SW480 (cell line): ENCODE measurements around the gene MSMP.

Source experiments
- DNase-seq: peaks from one replicate; pipeline ENCODE4 v3.0.0-alpha.2; 2016; ENCODE audit warnings: low spot score

MSMP gene

DNA sequence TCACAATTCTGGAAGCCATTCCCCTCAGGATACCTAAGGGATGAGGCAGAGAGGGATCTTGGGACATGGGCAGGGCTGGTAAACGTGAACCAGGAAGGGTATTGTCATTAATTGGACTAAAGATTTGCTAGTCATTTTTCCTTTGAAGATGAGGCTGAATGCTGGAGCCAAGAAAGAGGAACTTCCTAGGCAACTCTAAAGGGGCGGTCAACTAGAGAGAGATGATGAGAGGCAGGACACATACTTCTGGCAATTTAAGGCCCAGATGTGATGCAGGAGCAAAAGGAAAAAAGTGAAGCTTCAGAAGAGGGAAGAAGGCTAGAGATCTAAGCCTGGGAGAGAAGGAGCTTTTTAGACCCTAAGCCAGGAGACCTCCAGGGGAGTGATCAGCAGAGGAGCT lies 10.6 kb downstream of the MSMP start:
- DNase-seq, result no peak

DNA sequence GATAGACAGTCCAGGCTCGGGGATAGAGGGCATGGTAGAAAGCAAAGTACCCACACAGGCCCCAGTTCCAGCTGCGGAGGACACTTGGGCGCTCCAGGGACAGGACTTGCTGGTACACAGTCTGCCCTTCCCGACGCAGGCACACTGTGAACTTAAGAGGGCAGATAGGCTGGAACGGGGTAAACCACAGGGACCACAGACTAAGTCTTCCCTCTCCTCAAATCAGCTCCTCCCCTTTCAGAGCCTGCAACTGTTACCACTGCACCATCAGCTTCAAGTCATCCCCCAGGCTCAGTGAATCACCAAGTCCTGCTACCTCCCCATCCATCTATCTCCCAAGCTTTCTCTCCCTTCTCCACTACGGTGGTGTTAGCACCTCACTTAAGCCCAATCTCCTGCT lies 12.3 kb downstream of the MSMP start:
- no peak for DNase-seq

DNA sequence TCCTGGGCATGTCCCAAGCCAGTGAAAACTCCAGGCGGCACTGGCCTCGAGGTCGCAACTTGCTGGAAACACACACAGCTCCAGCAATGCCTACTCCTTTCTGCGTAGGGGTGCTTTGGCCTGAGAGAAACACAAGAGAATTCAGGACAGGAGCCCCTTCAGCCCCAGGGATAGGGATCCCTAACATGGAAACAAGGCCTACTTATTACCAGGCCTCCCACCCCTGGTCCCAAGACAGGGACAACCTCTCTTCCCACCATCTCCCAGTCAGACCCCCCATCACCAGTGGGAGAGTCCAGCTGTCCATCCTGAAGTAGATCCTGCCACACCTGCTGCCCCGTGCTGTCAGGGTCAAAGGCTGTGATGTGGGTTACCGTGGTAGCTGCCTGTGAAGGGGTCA lies 13.8 kb downstream of the MSMP start:
- no peak for DNase-seq

DNA sequence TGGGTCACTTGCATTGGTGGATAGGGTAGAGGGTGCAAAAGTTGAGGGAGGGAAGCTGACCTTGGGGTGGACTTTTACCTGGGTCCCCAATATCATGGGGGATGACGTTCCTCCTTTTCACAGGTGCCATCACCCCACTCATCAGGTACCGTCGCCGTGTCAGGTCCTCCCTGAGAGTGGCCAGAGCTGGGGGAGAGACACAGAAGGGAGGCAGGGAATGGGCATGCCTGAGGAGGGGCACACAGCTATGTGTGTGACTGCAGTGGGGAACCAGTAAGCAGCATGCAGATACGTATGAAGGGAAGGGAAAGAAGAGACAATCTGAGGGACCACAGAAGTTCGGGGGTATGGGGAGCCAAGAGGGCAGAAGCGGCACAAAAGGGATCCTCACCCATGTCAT lies 15.2 kb downstream of the MSMP start:
- no peak for DNase-seq

DNA sequence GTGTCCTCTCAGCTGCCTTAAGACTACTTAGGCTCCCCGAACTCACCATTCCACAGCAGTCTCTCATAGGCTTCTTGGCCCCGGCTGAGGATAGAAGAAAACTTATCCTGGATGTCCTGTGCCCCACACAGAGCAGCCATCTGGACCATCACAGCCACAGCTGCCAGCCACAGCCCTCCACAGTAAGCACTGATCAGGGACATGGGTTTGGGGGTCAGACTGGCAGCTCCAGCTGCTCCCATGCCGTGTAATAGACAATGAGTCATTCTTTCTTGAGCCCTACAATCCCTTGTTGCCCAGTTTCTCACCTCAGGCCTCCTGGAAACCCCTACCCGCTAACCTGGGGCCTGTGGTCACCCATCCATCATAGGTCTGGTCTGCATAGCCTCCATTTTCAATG lies 15.9 kb downstream of the MSMP start:
- DNase-seq, result no peak

DNA sequence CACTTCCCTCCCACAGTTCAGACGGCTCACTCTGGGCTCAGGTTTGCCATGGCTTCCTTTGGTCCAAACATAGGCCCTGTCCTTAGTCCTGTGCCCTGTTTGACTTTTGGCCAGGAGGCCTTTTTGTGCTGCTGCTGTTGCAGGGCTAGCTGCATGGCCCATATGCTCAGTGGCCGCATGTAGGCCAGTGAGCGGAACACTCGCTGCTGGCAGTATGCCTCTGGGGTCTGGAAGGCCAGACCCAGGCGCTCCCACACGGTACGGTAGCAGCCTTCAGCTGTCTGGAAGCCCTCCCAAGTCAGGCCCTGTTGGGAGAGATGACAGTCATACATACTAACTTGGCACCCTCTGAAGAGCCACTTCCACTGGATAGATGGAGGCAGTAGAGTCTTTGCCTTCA lies 16.9 kb downstream of the MSMP start:
- no peak for DNase-seq

DNA sequence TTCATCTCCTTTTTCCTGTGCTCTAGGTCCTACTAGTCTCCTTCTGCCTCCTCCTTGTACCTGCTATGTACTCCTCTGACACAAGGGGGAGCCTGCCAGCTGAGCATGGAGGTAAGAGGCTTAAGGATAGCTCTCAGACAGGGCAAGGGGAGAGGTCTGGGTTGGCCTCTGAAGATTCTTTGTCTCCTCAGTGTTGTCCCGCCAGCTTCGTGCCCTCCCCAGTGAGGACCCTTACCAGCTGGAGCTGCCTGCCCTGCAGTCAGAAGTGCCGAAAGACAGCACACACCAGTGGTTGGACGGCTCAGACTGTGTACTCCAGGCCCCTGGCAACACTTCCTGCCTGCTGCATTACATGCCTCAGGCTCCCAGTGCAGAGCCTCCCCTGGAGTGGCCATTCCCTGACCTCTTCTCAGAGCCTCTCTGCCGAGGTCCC lies 17.9 kb downstream of the MSMP start:
- DNase-seq, result peak; percentile 61

DNA sequence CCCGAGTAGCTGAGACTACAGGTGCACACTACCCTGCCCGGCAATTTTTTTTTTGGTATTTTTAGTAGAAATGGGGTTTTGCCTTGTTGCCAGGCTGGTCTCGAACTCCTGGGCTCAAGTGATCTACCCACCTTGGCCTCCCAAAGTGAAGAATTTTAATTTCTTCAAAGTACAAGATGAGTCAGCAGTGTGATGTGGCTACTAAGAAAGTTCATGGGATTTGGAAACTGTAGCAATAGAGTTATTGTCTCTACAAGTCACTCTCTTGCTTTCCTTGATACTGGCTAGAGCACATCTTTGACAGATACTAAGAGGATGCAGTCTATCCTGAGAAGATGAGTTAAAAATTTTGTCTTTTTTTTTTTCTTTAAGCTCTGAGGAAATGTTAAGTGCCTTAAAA lies 20.0 kb downstream of the MSMP start:
- no peak for DNase-seq

DNA sequence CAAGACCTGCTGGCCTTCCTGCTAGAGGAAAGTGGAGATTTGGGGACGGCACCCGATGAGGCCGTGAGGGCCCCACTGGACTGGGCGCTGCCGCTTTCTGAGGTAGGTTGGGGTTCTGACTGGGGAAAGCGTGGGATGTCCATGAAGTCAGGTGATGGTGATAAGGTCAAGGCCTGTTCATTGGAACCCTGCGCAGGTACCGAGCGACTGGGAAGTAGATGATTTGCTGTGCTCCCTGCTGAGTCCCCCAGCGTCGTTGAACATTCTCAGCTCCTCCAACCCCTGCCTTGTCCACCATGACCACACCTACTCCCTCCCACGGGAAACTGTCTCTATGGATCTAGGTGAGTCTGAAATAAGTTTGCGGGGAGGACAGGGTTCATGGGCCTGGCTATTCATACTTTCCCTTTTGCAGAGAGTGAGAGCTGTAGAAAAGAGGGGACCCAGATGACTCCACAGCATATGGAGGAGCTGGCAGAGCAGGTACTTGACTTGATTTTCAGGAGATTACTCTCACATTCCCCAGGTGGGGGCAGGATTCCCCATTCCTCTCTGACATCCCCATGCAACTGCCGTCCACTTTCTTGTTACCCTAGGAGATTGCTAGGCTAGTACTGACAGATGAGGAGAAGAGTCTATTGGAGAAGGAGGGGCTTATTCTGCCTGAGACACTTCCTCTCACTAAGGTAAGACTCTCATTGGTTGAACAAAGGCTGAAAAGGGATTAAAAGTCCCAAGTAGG lies 21.1 kb downstream of the MSMP start:
- DNase-seq, result peak; percentile 84

DNA sequence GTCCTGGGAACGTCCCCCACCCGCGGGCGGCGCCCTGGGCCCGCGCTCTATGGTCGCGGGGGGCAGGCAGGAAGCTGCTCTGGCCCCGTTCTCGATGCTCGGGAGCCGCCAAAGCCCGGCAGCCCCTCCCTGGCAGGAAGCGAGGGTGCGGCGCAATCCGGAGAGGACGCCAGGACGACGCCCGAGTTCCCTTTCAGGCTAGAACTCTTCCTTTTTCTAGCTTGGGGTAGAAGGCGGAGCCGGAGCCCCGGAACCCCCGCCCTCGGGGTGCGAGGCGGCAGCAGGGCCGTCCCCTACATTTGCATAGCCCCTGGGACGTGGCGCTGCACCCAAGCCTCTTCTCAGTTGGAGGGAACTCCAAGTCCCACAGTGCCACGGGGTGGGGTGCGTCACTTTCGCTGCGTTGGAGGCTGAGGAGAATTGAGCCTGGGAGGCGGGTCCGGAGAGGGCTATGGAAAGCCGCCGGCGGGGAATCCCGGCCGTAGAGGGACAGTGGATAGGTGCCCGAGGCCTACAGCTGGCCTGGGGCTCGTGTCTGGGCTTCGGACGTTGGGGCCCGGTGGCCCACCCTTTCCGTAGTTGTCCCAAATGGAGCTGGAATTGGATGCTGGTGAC lies 21.8 kb downstream of the MSMP start, which contains the start of the genes CREB3 and TLN1:
CREB3 (plus strand) TSS at position 482 of the 615 bp plus-strand sequence; CDS start at position 589, 107 bp downstream.
TLN1 (minus strand) TSS at position 11 of the 615 bp plus-strand sequence. CDS start 6,501 bp downstream, outside the sequence.
- DNase-seq, result peak; percentile 98

DNA sequence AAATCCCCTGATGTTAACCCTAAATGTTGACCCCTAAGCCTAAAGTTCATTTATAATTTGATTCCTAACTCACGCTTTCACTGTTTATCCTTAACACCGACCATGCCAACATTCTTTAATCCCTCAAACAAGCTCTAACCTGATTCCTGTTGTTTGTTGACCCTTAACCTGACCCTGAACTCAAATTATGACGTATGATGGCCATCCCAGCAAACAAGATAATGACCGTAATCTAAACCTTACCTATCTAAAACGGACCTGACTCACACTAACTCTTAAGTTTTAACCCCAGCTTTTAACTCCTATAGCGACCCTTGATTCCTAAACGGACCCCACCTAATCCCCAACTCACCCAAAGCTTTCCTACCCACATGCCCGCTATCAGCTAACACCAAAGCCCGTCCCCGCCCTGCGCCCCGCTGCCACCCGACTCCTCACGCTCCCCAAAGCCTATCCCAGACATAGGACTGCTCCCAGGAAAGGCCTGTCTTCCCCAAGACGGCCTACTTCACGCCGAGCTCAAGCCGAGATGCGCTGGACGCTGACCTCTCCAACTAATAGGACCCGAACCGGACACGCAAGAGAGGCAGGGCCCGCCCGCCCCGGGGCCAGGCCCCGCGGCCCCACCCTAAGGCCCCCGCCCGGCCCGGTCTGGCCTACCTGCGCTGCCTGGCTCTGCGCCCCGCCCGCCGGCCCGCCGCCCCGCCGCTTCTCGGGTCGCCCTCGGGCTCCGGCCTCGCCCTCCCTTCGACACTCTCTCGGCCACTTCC lies 22.5 kb downstream of the MSMP start:
- no peak for DNase-seq

DNA sequence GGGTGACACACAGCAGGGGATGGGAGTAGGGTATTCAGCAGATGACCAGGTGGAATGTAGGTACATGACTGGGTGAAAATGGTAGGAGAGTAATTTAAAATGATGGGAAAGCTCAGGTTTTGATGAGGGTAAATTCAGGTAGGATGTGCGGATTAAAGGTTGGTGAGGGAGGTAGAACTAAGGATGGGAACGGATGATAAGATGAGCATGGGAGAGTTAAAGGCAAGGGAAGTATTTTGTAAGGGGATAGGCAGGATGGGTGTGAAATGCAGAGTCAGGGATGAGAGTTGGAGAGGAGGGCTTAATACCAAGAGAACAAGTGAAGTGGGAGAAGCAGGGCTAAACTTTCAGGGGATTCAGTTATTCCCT lies 23.6 kb downstream of the MSMP start:
- no peak for DNase-seq

DNA sequence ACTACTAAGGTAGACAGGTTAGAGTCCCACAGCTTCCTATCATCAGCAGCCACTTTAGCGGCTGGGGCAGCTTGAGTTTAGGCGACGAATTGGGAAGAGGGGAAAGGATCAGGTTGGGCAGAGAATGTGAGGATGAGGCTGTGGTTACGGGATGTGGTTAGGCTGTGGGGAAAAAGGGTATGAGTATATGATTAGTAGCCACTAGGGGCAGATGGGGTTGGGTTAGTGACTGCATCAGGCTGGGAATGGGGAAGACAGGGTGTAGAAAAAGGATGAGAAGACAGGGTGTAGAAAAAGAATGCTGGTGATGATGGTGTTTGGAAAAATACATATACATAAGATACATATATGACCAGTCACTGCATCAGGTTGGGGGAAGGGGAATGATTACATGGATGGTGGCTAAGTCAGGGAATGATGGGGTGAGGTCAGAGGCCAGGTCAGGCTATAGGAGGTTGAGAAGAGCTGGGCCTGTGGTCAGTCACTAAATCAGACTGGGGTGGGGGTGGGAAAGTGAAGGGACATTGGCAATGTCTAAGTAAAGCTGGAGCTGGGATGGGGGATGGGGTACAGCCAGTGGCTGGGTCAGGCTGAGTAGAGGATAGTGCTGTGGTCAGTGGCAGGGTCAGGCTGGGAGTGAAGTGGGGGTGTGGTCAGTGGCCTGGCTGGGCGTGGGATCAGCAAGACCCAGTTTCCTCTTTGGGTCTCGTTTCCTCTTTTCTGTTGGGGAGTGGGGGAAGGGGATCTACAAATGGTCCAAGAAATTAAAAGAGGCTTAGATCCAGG lies 24.2 kb downstream of the MSMP start:
- peak; percentile 82 for DNase-seq

DNA sequence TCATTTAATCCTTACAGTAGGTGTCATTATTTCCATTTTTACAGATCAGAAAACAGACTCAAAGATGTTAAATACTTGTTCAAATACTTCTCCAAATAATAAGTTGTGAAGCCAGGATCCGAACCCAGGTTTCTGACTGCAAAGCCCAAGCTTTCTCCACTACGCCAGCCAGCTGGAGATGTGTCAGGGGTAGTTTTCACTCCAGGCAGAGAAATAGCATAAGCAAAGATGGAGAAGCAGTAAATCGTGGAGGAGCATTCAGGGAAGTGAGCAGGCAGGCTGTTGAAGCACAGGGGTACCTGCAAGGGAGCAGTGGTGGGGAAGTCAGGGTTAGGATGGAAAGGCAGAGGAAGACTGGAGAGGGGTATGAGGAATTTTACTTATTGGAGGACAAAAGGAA lies 25.0 kb downstream of the MSMP start:
- DNase-seq, result no peak

DNA sequence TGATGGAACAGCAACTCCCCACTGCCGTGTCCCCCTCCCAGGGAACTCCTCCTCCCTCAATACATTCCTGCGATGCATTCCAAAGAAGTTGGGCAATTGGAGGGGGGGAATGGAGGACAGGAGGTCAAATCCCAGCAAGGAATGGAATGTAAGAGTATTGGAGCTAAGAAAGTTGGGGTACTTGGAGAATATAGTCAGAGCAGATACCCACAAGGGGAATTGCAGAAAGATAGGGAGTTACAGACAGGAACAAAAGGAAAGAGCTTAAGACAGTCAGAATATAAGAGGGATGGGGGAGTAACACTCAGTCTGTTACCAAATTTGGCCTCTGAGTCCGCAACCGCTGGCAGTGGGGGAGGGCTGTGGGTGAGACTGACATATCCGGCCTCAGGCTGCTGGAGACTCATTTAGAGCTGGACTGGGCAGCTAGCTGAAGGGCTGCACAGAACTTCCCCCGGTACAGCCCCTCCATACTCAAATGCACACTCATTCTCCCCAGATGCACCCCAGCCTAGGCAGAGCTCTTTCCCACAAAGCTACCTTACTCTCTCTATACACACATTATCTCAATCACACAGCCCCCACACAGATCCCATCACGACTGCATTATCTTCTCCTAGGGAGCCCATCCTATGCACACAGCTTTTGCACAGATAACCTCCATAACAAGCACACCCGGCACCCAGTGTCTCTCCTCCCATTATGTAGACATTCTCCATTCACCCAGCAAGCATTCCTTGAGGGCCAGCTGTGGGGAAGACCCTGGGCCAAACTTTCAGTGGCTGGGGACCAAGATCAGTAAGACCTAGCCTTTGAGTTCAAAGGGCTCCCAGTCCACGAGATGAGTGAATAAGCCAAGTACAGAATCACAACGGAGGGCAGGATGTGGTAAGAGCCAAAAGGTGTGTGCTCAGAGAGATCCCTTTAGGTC lies 25.8 kb downstream of the MSMP start:
- DNase-seq, result no peak

DNA sequence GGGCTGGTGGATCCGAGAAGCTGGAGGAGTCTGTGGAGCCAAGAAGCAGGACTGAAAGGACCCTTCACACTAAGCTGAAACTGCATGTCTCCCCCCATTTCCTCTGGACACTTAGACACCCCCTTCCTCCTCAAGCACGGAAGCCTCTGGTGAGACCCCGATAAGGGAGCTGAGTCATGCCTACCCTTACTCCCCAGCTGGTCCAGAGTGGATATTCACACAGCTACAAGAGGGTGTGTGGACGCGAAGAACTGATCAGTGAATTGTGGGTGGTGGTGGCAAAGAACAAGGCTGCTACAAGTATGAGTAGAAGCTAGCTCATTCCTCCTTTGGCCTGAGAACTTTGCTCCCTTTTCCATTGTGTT lies 26.4 kb downstream of the MSMP start:
- DNase-seq, result no peak

DNA sequence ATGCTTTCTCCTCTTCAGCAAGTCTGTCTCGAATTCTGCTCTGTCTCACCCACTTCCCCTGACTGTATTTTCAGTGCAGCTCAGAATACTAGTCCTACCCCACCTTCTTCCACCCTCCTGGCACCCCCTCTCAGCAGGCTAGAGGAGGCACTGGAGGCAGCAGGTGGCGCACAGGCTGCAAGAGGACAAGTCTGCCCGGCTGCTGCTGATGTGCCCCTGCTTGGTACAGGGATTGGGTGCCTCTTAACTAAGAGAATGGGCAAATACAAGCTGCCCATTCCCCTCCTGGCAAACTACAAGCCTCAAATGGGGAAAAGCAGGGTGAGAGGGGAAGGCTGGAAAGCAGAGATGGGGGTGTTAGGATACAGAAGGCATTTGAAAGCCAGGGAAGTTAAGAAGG lies 27.1 kb downstream of the MSMP start:
- no peak for DNase-seq

DNA sequence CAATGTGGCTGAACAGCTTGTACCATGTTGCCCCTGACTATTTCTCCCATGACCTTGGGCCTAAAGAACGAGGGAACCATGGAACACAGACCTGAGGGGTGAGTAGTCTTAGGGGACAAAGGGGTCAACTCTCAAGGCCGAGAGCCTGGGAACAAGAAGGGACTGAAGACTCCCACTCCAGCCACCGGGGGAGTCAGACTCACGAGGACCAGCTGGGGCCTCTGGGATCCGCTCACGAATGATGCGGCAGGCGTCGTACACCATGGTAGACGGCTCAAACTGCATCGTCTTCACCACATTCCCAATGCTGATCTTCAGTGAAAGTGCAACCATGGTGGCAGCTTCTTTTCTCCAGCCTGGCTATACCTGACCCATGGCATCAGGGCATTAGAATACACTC lies 28.7 kb downstream of the MSMP start:
- DNase-seq, result no peak

DNA sequence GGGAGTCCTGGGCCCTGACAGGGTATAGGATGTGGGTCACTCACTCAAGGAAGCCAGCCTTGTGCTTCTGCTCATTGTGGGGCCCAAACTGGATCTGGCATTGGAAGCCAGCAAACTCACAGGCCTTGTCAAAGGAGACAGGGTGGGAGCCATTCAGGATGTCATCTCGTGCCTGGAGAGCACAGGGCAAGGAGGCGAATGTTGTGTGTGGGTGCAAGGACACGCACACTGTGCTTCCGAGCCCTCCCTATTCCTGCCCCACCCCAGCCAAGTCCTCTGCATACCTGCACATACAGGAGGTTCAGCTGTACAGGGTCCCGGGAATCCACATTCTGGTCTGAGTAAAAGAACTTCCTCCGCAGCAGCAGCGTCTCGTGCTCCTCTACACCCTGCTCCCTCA lies 30.2 kb downstream of the MSMP start:
- DNase-seq, result no peak

DNA sequence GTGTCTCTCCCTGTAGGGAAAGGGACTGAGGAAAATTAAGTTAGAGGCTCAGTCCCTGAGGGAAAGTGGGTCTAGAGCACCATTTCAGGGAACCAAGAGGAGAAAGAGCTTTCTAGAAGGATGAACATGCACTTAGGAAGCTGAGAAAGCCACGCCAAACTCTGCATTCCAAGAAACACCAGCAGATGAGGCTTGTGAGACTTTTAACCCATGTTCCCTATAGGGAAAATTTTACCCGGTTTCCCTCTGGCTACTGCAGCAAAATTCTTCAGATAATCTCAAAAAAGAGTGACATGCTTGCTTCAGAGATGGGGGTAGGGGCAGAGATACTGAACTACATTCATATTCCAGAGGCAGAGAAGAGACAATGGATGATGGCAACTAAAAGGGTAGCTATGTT lies 30.6 kb downstream of the MSMP start:
- DNase-seq, result no peak

DNA sequence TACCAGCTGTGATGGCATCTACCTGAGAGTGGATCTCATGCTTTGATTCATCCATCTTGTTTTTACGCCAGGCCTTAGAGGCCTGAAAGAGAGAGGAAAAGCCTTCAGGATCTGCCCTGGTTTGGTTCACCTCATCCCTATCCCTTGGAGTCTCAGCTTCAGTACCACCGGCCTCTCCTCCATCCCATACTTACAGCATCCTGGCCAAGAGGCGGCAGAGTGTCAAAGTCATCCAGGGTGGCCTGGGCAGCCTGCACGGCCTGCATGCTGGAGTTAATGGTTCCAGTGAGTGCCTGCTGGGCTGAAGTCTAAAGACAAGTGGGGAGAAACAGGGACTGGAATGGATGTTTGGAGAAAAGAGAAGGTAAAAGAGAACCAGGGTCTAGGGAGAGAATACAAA lies 34.5 kb downstream of the MSMP start:
- DNase-seq, result no peak
